ACHN (cell line): ENCODE results near the gene EFCAB3.
"Not testable (repeated sequence)": the region's sequence is repeated elsewhere in the genome, so short reads cannot be mapped to it uniquely, and the experiment has no call there.

Experiments
- DNase-seq: peaks from one replicate; pipeline ENCODE4 v3.0.0-alpha.2; 2015
- in situ Hi-C: cut with HindIII; loops from 2 replicates; pipeline ENCODE4 v1.10.0; 2017; ENCODE audit warnings: low sequenced_read_pairs, low pct_ligation_motif_present, low pct_unique_long_range_greater_than_20kb

EFCAB3 gene

DNA sequence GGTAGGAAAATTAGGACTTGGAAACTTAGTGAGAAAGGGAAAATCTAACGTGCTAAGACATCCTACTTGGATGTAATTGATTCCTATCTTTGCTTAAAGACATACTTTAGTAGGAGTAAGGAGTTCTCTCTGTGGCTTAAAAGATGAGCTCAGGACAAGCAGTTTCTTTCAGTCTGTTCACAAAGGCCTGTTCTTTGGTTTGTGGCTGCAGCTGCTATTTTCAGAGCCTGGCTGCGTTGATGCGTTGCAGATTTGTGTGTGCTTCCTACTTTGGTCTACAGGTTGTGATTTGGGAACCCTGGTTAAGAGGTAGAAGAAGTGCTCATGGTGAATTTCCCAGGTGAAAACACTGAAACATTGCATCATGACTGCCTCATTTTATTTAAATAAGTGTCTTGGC lies 73.8 kb downstream of the EFCAB3 start:
- DNase-seq, in situ Hi-C loops: not testable (repeated sequence)

DNA sequence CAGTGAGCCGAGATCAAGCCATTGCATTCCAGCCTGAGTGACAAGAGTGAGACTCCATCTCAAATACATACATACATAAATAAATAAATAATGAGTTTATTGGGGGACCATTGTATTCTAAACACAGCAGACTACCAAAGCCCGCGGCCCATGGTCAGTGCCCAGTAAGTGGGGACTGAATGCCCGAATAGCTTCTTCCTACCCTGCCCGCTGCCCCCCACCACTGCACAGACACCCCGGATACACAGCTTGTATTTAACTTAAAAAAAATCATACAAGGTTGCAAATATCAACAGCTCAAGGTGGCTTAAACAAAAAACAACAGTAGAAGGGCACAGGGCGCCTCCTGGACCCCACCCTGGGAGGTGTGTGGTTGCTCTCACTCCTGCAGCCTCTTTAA lies 75.7 kb downstream of the EFCAB3 start:
- no peak for DNase-seq
- in situ Hi-C loops, result no loop called here

DNA sequence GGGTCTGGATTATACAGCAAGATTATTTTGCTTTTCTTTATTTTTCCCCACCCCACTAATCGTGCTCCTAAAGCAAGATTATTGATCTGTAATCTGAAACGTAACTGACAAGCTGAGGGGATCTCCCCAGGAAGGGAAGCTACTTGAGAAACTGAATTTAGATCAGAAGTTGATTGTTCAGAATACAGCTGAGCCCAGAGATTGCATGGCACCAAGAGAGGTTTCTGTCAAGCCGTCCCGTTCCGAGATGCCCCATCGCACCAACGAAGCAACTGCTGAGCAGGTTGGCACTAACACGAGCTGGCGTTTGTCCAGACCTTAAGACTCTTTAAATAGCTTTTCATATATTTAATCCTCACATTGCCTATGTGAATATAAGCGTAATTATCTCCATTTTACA lies 78.1 kb downstream of the EFCAB3 start:
- in situ Hi-C loops, DNase-seq: not testable (repeated sequence)

DNA sequence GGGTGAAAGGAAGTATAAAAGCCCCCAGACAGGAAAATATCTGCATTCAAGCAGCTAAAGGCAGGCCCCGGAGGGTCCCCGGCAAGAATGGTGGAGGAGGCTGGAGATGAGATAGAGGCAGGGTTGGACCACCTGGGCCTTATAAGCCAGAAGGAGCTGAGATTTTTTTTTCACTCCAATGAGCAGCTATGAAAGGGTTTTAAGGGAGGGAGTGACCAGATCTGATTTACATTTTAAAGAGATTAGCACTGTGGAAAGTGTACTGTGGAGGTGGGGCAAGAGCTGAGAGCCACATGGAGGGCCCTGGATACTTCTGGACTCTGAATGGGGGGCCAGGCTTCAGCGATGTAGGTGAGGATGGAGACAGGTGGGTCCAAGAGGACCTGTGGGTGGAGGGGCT lies 84.1 kb downstream of the EFCAB3 start:
- DNase-seq, in situ Hi-C loops: not testable (repeated sequence)

DNA sequence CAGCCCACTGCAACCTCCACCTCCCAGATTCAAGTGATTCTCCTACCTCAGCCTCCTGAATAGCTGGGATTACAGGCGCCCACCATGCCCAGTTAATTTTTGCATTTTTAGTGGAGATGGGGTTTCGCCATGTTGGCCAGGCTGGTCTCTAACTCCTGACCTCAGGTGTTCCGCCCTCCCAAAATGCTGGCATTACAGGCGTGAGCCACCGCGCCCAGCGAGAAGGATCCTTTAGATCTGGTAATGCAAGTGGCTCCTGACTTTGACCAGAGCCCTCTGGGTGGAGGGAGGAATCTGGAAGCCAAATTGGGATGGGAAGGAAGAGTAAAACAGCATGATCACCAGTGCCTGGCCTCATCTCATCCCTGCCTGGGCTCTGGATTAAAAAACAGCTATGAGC lies 84.9 kb downstream of the EFCAB3 start:
- in situ Hi-C loops, DNase-seq: not testable (repeated sequence)
